Neural cell (in vitro differentiated cells): Measurements from ENCODE around the gene CRPPA.

Experiments used
- CTCF ChIP-seq: fragments of 450-650 bp; IDR thresholded peaks from 2 replicates; pipeline ENCODE4 v1.5.1; 2014; ENCODE audit warnings: antibody characterized with exemption, mild to moderate bottlenecking, moderate library complexity; ENCODE audit not compliant: poor library complexity, severe bottlenecking
- EZH2 ChIP-seq: fragments of 200-600, 300-800 bp; shearing (Covaris generic), sonication (generic); IDR thresholded peaks from 2 replicates; pipeline ENCODE4 v1.6.1; 2014; ENCODE audit warnings: antibody characterized with exemption, low read length, borderline replicate concordance, mild to moderate bottlenecking; ENCODE audit not compliant: insufficient read depth, poor library complexity, severe bottlenecking
- POLR2AphosphoS5 ChIP-seq: IDR thresholded peaks from 2 replicates; pipeline ENCODE4 v1.6.1; 2012
- RAD21 ChIP-seq: fragments of 450-650 bp; conservative IDR thresholded peaks from 2 replicates; pipeline ENCODE4 v1.6.1; 2014; ENCODE audit warnings: antibody characterized with exemption, mild to moderate bottlenecking, moderate library complexity

GRCh38 chr7:16399265-16399831 is 22.0 kb downstream of the CRPPA start:
- TF ChIP-seq POLR2AphosphoS5 (peak; percentile 77), EZH2 (no peak), CTCF (no peak), RAD21 (no peak)
